Endothelial cell of umbilical vein (primary cell): Measurements from ENCODE around the gene DNAH6. TPM values are rescaled to one million over a fixed set of nuclear protein-coding genes. Genes with fewer than 3 reads are reported as not detected.

ENCODE experiments used
- BruUV-seq: library from RNA; stranded (reverse); fragments of 400-500 nt; replicated peaks from 2 replicates; lab custom pipeline; 2021; lab: Mats Ljungman, UMichigan
- CTCF ChIA-PET: fragments of 300-600, 350-600 bp; sonication (Branson Sonifier 250); formaldehyde crosslinking; loops from one replicate; lab custom pipeline; 2021; ENCODE audit warnings: antibody characterized with exemption, inconsistent platforms; lab: Charles Lee
- POLR2A ChIA-PET: fragments of 300-600, 350-600 bp; sonication (Branson Sonifier 250); formaldehyde crosslinking; loops from one replicate; lab custom pipeline; 2021; ENCODE audit warnings: antibody characterized with exemption, inconsistent platforms; lab: Charles Lee
- DNase-seq: peaks from one replicate; pipeline ENCODE4 v3.0.0-alpha.2; 2011; ENCODE audit warnings: low read depth, low spot score
- FAIRE-seq: peaks from 2 replicates; lab custom pipeline; 2011; peaks lifted over from hg19 to GRCh38; lab: Jason Lieb, UNC
- H2AFZ ChIP-seq: 2 replicates; pipeline ENCODE4 v1.6.0; 2012; ENCODE audit warnings: low read depth, low read length, control low read depth, inconsistent platforms
- H3K27ac ChIP-seq: 2 replicates; pipeline ENCODE4 v1.5.1; 2011; ENCODE audit warnings: low read depth, mild to moderate bottlenecking, control low read depth, low read length, moderate library complexity; ENCODE audit not compliant: insufficient read depth
- H3K27me3 ChIP-seq, 2 experiments: 2 replicates each; pipeline versions ENCODE4 v1.6.0 to v1.6.1; 2011; ENCODE audit warnings: low read length in 2 of 2, mixed read lengths in 1 of 2; ENCODE audit not compliant: control insufficient read depth in 2 of 2, insufficient read depth in 2 of 2
- H3K36me3 ChIP-seq, 2 experiments: 2 replicates in 1 of 2; 3 replicates in 1 of 2; pipeline ENCODE4 v1.5.1; 2011; ENCODE audit warnings: low read length in 2 of 2, mild to moderate bottlenecking in 1 of 2, moderate library complexity in 1 of 2; ENCODE audit not compliant: control insufficient read depth in 2 of 2, insufficient read depth in 2 of 2; ENCODE audit errors: extremely low read depth in 1 of 2
- H3K4me1 ChIP-seq: 3 replicates; pipeline ENCODE4 v1.5.1; 2011; ENCODE audit warnings: mild to moderate bottlenecking, low read length; ENCODE audit not compliant: control insufficient read depth, insufficient read depth; ENCODE audit errors: extremely low read depth
- H3K4me2 ChIP-seq: 2 replicates; pipeline ENCODE4 v1.6.1; 2011; ENCODE audit warnings: low read length, control low read depth, mixed read lengths; ENCODE audit not compliant: insufficient read depth
- H3K4me3 ChIP-seq, 3 experiments: fragments of 200-600 bp in 1 of 3; sonication (generic), shearing (Covaris generic) in 1 of 3; replicated peaks in 1 of 3; 2 replicates each; pipeline ENCODE4 v1.5.1; 2011 to 2016; ENCODE audit warnings: control low read depth in 3 of 3, low read length in 3 of 3, mild to moderate bottlenecking in 2 of 3, inconsistent platforms in 1 of 3, low read depth in 1 of 3, moderate library complexity in 1 of 3; ENCODE audit not compliant: insufficient read depth in 1 of 3
- H3K79me2 ChIP-seq: 2 replicates; pipeline ENCODE4 v1.6.0; 2012; ENCODE audit warnings: low read length, inconsistent platforms; ENCODE audit not compliant: control insufficient read depth, insufficient read depth
- H3K9ac ChIP-seq: replicated peaks from 2 replicates; pipeline ENCODE3; 2011; ENCODE audit warnings: low read length, control low read depth; ENCODE audit not compliant: insufficient read depth; ENCODE audit errors: extremely low read depth
- H3K9me1 ChIP-seq: replicated peaks from 3 replicates; pipeline ENCODE4 v1.6.0; 2011; ENCODE audit warnings: mild to moderate bottlenecking, low read length; ENCODE audit not compliant: control insufficient read depth, insufficient read depth; ENCODE audit errors: extremely low read depth
- H3K9me3 ChIP-seq: replicated peaks from 2 replicates; pipeline ENCODE4 v1.5.1; 2012; ENCODE audit warnings: low read length, inconsistent platforms; ENCODE audit not compliant: control insufficient read depth, insufficient read depth
- H4K20me1 ChIP-seq: replicated peaks from 2 replicates; pipeline ENCODE3; 2011; ENCODE audit warnings: mild to moderate bottlenecking, low read length; ENCODE audit not compliant: control insufficient read depth, insufficient read depth; ENCODE audit errors: extremely low read depth
- CTCF ChIP-seq, 2 donors: IDR thresholded peaks; 1 replicate in 1 of 2; 2 replicates in 1 of 2; pipeline ENCODE4 v1.5.1; 2011; ENCODE audit warnings: low read length in 2 of 2, mild to moderate bottlenecking in 2 of 2, moderate library complexity in 2 of 2, control low read depth in 1 of 2, inconsistent platforms in 1 of 2, low read depth in 1 of 2; ENCODE audit not compliant: insufficient read depth in 1 of 2; ENCODE audit errors: extremely low read depth in 1 of 2
- EZH2 ChIP-seq: IDR thresholded peaks from 2 replicates; pipeline ENCODE4 v1.6.1; 2012; ENCODE audit warnings: borderline replicate concordance, low read depth, mild to moderate bottlenecking, moderate library complexity, low read length, inconsistent platforms; ENCODE audit not compliant: severe bottlenecking
- FOS ChIP-seq: IDR thresholded peaks from 2 replicates; pipeline ENCODE4 v1.6.1; 2011; ENCODE audit warnings: mild to moderate bottlenecking, low read length, moderate library complexity, borderline replicate concordance; ENCODE audit not compliant: insufficient read depth
- GATA2 ChIP-seq: IDR thresholded peaks from 2 replicates; pipeline ENCODE4 v1.7.0; 2011; ENCODE audit warnings: low read depth, mild to moderate bottlenecking, moderate library complexity, mixed read lengths, low read length; ENCODE audit not compliant: insufficient read length, insufficient read depth
- JUN ChIP-seq: IDR thresholded peaks from 2 replicates; pipeline ENCODE4 v1.6.1; 2011; ENCODE audit warnings: borderline replicate concordance, low read depth; ENCODE audit not compliant: insufficient read length, insufficient read depth
- MYC ChIP-seq: IDR thresholded peaks from one replicate; pipeline ENCODE4 v1.6.1; 2011; ENCODE audit warnings: mild to moderate bottlenecking, low read depth, low read length
- POLR2A ChIP-seq: IDR thresholded peaks from 2 replicates; pipeline ENCODE4 v1.6.1; 2012; ENCODE audit warnings: low read depth, mild to moderate bottlenecking, control low read depth, low read length
- POLR2AphosphoS5 ChIP-seq: IDR thresholded peaks from 2 replicates; pipeline ENCODE4 v1.6.1; 2012; ENCODE audit warnings: low read depth, mild to moderate bottlenecking, control low read depth, low read length, moderate library complexity; ENCODE audit not compliant: insufficient read depth
- dilution Hi-C: fragments of 300-500 bp; cut with MboI; formaldehyde crosslinking; loops from one replicate; pipeline ENCODE4 v1.15.0; 2019; ENCODE audit warnings: low sequenced_read_pairs; ENCODE audit not compliant: extremely low pct_ligation_motif_present
- intact Hi-C: fragments of 100-400 bp; cut with micrococcal nuclease; formaldehyde crosslinking; loops from one replicate; pipeline ENCODE4 v1.10.0; 2022
- polyA plus RNA-seq, 4 experiments: library from polyadenylated mRNA; depleted of rRNA in 3 of 4; stranded (reverse) in 3 of 4; unstranded in 1 of 4; fragments of >200 nt; gene quantifications; 2 replicates each; pipeline versions ENCODE4 v1.2.1 to v1.2.3, GENCODE V29; 2011 to 2012; ENCODE audit warnings: missing spikeins in 1 of 4
- total RNA-seq: library from RNA; stranded (reverse); gene quantifications from 2 replicates; pipeline ENCODE4 v1.2.3, GENCODE V29; 2021
- TF ChIP-seq, protein P1 (sequence below): IDR thresholded peaks from 2 replicates; pipeline ENCODE4 v1.6.1; 2011; ENCODE audit not compliant: insufficient read depth, insufficient read length

DNAH6 gene
- total and polyA plus RNA-seq, 2 donors (not counting 3 experiments of a cell fraction or from before 2014, with no cell fraction given), result 0.24 TPM; not detected in 1

- ChIA-PET CTCF (no interaction called here), POLR2A (no interaction called here)
- no peaks in the 10 kb centered on the region for H3K4me1 ChIP-seq
- no peak for TF ChIP-seq CTCF (IDR thresholded peaks at IDR 0.05; ENCODE audit: extremely low read depth in 1 of 2, insufficient read depth in 1 of 2, low read depth in 1 of 2, low read length in 2 of 2)
- TF ChIP-seq GATA2, result no peak
- TF ChIP-seq JUN, result no peak
- no peak for TF ChIP-seq MYC
- TF ChIP-seq, protein P1, sequence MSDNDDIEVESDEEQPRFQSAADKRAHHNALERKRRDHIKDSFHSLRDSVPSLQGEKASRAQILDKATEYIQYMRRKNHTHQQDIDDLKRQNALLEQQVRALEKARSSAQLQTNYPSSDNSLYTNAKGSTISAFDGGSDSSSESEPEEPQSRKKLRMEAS, result no peak
- no peak for TF ChIP-seq EZH2
- TF ChIP-seq POLR2A, result no peak
- no peak for TF ChIP-seq POLR2AphosphoS5
- TF ChIP-seq FOS, result no peak
- H3K79me2 ChIP-seq, result no peaks in the 10 kb centered on the region
- no peaks in the 10 kb centered on the region for H3K9me3 ChIP-seq
- H3K27ac ChIP-seq, result no peak overlapping the region
- dilution Hi-C loops, result no loop called here
- BruUV-seq, result no TSS peak
- DNase-seq, result no peak
- no peak overlapping the region for H3K4me2 ChIP-seq
- no peak overlapping the region for H3K4me3 ChIP-seq
- H3K9me1 ChIP-seq, result no peaks in the 10 kb centered on the region
- no peak overlapping the region for H2AFZ ChIP-seq
- intact Hi-C loops, result no loop called here
- H4K20me1 ChIP-seq, result no peaks in the 10 kb centered on the region
- H3K27me3 ChIP-seq, result no peaks in the 10 kb centered on the region
- no peak overlapping the region for H3K9ac ChIP-seq
- no peak for FAIRE-seq
- no peaks in the 10 kb centered on the region for H3K36me3 ChIP-seq
Measured at GRCh38 chr2:84556190-84556589, 39.9 kb downstream of the DNAH6 start.
